A673 (cell line): ENCODE measurements around the gene ARX. TPM values are rescaled to one million over a fixed set of nuclear protein-coding genes. Genes with fewer than 3 reads are reported as not detected.

Experiments used
- BruUV-seq: library from RNA; stranded (reverse); fragments of 400-500 nt; replicated peaks from 2 replicates; lab custom pipeline; 2021; lab: Mats Ljungman, UMichigan
- CTCF ChIA-PET: fragments of 300-600 bp; sonication (Branson Sonifier 250); formaldehyde crosslinking; loops from one replicate; lab custom pipeline; 2022; ENCODE audit warnings: antibody characterized with exemption; lab: Charles Lee
- POLR2A ChIA-PET: fragments of 300-600 bp; sonication (Branson Sonifier 250); formaldehyde crosslinking; loops from one replicate; lab custom pipeline; 2022; ENCODE audit warnings: antibody characterized with exemption; ENCODE audit not compliant: low non-redundant PET; lab: Charles Lee
- DNase-seq: peaks from one replicate; pipeline ENCODE4 v3.0.0-alpha.2; 2015; ENCODE audit warnings: low spot score
- H3K27ac ChIP-seq: fragments of 200-600 bp; sonication (generic); 2 replicates; pipeline ENCODE4 v1.5.1; 2016; ENCODE audit warnings: mixed run types, low read depth, mild to moderate bottlenecking, mixed read lengths, antibody characterized with exemption, low read length; ENCODE audit not compliant: poor library complexity, severe bottlenecking
- H3K27me3 ChIP-seq: fragments of 200-600 bp; sonication (generic); replicated peaks from 2 replicates; pipeline ENCODE4 v1.6.1; 2017; ENCODE audit warnings: mixed run types, low read depth, mild to moderate bottlenecking, mixed read lengths, antibody characterized with exemption, low read length; ENCODE audit not compliant: insufficient read depth, poor library complexity
- H3K36me3 ChIP-seq: fragments of 200-600 bp; sonication (generic); 2 replicates; pipeline ENCODE4 v1.6.1; 2016; ENCODE audit warnings: mixed run types, mild to moderate bottlenecking, mixed read lengths, antibody characterized with exemption, low read length; ENCODE audit not compliant: insufficient read depth, poor library complexity, severe bottlenecking
- H3K4me1 ChIP-seq: fragments of 200-600 bp; sonication (generic); 2 replicates; pipeline ENCODE4 v1.6.1; 2017; ENCODE audit warnings: mixed run types, mild to moderate bottlenecking, mixed read lengths, antibody characterized with exemption, low read length; ENCODE audit not compliant: insufficient read depth, poor library complexity, severe bottlenecking
- H3K4me3 ChIP-seq: fragments of 200-600 bp; sonication (generic); 2 replicates; pipeline ENCODE4 v1.5.1; 2016; ENCODE audit warnings: low read depth, mixed run types, mild to moderate bottlenecking, mixed read lengths, low read length; ENCODE audit not compliant: poor library complexity, severe bottlenecking
- H3K9me3 ChIP-seq: fragments of 200-600 bp; sonication (generic); 2 replicates; pipeline ENCODE4 v1.6.1; 2016; ENCODE audit warnings: mixed run types, low read depth, mild to moderate bottlenecking, mixed read lengths, antibody characterized with exemption, low read length; ENCODE audit not compliant: poor library complexity, severe bottlenecking
- CTCF ChIP-seq: fragments of 300-800, 200-600 bp; sonication (generic); conservative IDR thresholded peaks from 2 replicates; pipeline ENCODE4 v1.5.1; 2017; ENCODE audit warnings: low read depth, mild to moderate bottlenecking, antibody characterized with exemption, low read length, moderate library complexity, mixed read lengths
- EZH2 ChIP-seq: fragments of 200-600 bp; sonication (generic); IDR thresholded peaks from 2 replicates; pipeline ENCODE4 v1.6.1; 2017; ENCODE audit warnings: borderline replicate concordance, low read depth, mild to moderate bottlenecking, mixed read lengths, antibody characterized with exemption, low read length; ENCODE audit not compliant: poor library complexity, severe bottlenecking
- intact Hi-C: fragments of 100-400 bp; cut with micrococcal nuclease; formaldehyde crosslinking; loops from one replicate; pipeline ENCODE4 v1.10.0; 2022; ENCODE audit not compliant: unreplicated experiment
- total RNA-seq: library from RNA; stranded (reverse); gene quantifications from 2 replicates; pipeline ENCODE4 v1.2.3, GENCODE V29; 2021

ARX gene
- total RNA-seq, 1 experiment from 2014 or later = 32.0 TPM

DNA sequence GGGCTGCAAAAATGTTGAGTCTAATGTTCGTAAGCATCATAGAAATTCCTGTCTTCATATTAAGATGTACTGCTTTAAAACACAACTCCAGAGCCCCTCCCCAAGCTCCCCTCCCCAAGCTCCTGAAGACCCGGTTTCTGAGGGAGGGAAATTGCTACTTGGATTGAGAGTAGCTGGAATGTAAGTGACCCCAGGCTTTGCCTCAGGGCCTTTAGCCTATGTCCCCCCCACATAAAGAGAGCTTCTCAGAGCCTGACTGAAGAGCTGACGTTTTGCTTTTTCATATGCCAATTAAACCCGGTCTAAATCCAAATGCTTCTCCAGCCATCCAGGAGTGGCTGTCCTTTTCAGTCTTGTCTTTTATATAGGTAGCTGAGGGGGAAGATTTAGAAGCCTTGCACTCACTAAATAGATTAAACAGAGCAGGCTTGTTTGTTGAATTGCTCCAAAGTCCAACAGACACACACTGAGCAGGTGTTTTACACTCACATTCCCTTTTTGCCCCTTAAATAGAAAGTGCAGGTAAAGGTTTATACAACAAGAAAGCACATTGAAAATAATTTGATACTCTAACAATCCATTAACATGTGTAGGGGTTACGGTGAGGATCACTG lies 19.6 kb downstream of the ARX start:
- Histone ChIP-seq H3K4me1 (peaks cover 22% of the 10 kb centered on the region), H3K9me3 (no peaks in the 10 kb centered on the region), H3K27me3 (peaks cover 14% of the 10 kb centered on the region), H3K36me3 (no peaks in the 10 kb centered on the region), H3K4me3 (no peak overlapping the region), H3K27ac (no peak overlapping the region)
- ChIA-PET CTCF (no interaction called here), POLR2A (no interaction called here)
- TF ChIP-seq EZH2 (no peak), CTCF (no peak)
- BruUV-seq = TSS peak; percentile 85
- intact Hi-C loops = loop anchor here (5.0 kb wide), 1 partner anchor 159 kb away; no protein-coding TSS in a partner anchor
- no peak for DNase-seq

- ChIA-PET POLR2A (no interaction called here), CTCF (no interaction called here)
- no TSS peak for BruUV-seq
- H3K27me3 ChIP-seq = peaks cover 14% of the 10 kb centered on the region
- H3K4me3 ChIP-seq = no peak overlapping the region
- intact Hi-C loops = no loop called here
- peaks cover 17% of the 10 kb centered on the region for H3K4me1 ChIP-seq
- TF ChIP-seq CTCF (no peak), EZH2 (no peak)
- H3K9me3 ChIP-seq = no peaks in the 10 kb centered on the region
- no peak overlapping the region for H3K27ac ChIP-seq
- no peak for DNase-seq
- no peaks in the 10 kb centered on the region for H3K36me3 ChIP-seq
Observed at GRCh38 chrX:24993879-24994278, 21.9 kb downstream of the ARX start.

GRCh38 chrX:24990535-24990934 lies 25.2 kb downstream of the ARX start:
- POLR2A ChIA-PET = no interaction called here
- BruUV-seq = no TSS peak

More at GRCh38 chrX:24990535-24990934, 25.2 kb downstream of the ARX start:
- H3K9me3 ChIP-seq = no peaks in the 10 kb centered on the region
- H3K27me3 ChIP-seq = peaks cover 14% of the 10 kb centered on the region
- no peaks in the 10 kb centered on the region for H3K36me3 ChIP-seq
- intact Hi-C loops = no loop called here
- CTCF ChIA-PET = interaction anchor here (0.6 to 1.1 kb wide), 3 partner anchors 152 to 723 kb away, joined by 3 to 5 read pairs (median 4); no protein-coding TSS in a partner anchor
- H3K27ac ChIP-seq = no peak overlapping the region
- H3K4me3 ChIP-seq = no peak overlapping the region
- peak; percentile 53; the same call in 1 of the 2 replicates for TF ChIP-seq CTCF
- TF ChIP-seq EZH2 = no peak
- peaks cover 25% of the 10 kb centered on the region for H3K4me1 ChIP-seq
- peak; percentile 93 for DNase-seq
